ENCODE data around the gene DHH. TPM values are rescaled to one million over a fixed set of nuclear protein-coding genes. Genes with fewer than 3 reads are reported as not detected.

The DHH gene
- total and polyA plus RNA-seq, 5 experiments from 2014 or later: 0.27 to 0.47 TPM; not detected in 3

Other genes starting within 250 kb of the DHH start
- 100 to 1,000 TPM; 159 to 171 TPM for gene DDX23, start 242.6 kb downstream of the DHH start, total RNA-seq
- 10 to 100 TPM; 27.6 to 52.2 (median 33.8) TPM for gene DDX23, start 242.6 kb downstream of the DHH start, polyA plus RNA-seq
- gene RND1, start 228.9 kb downstream of the DHH start, total RNA-seq: 1 to 10 TPM; 3.7 to 3.9 TPM
- 1 to 10 TPM in 2 of 3 donors, under 1 TPM in 1; 0.15 to 2.1 (median 1.3) TPM for gene RND1, start 228.9 kb downstream of the DHH start, polyA plus RNA-seq
- gene FKBP11, start 169.3 kb downstream of the DHH start, total RNA-seq: 10 to 100 TPM; 49.2 to 49.3 TPM
- gene FKBP11, start 169.3 kb downstream of the DHH start, polyA plus RNA-seq: 100 to 1,000 TPM; 127 to 151 (median 131) TPM
- gene ARF3, start 137.3 kb downstream of the DHH start, total RNA-seq: 10 to 100 TPM; 55.3 to 57.3 TPM
- 10 to 100 TPM; 19.5 to 24.4 (median 21.8) TPM for gene ARF3, start 137.3 kb downstream of the DHH start, polyA plus RNA-seq
- gene WNT10B, start 123.1 kb downstream of the DHH start, total RNA-seq: 1 to 10 TPM; 3.0 to 3.3 TPM
- under 1 TPM in 1 of 3 donors, not detected in 2; 0.29 TPM for gene WNT10B, start 123.1 kb downstream of the DHH start, polyA plus RNA-seq
- gene WNT1, start 116.5 kb downstream of the DHH start, total RNA-seq: under 1 TPM; 0.33 to 0.52 TPM
- 1 to 10 TPM in 1 of 3 donors, under 1 TPM in 2; 0.23 to 1.2 (median 0.49) TPM for gene WNT1, start 116.5 kb downstream of the DHH start, polyA plus RNA-seq
- under 1 TPM; 0.14 to 0.18 TPM for gene DDN, start 95.4 kb downstream of the DHH start, total RNA-seq
- gene DDN, start 95.4 kb downstream of the DHH start, polyA plus RNA-seq: not detected
- 10 to 100 TPM; 47.5 to 49.5 TPM for gene PRKAG1, start 76.0 kb downstream of the DHH start, total RNA-seq
- gene PRKAG1, start 76.0 kb downstream of the DHH start, polyA plus RNA-seq: 10 to 100 TPM; 29.2 to 39.5 (median 33.0) TPM
- 100 to 1,000 TPM; 130 to 134 TPM for gene KMT2D, start 34.0 kb downstream of the DHH start, total RNA-seq
- 10 to 100 TPM in 2 of 3 donors, 1 to 10 TPM in 1; 1.5 to 28.5 (median 10.5) TPM for gene KMT2D, start 34.0 kb downstream of the DHH start, polyA plus RNA-seq
- 1 to 10 TPM; 3.6 to 4.3 TPM for gene RHEBL1, start 24.8 kb downstream of the DHH start, total RNA-seq
- gene RHEBL1, start 24.8 kb downstream of the DHH start, polyA plus RNA-seq: 1 to 10 TPM; 3.0 to 3.6 (median 3.4) TPM
- gene LMBR1L, start 16.0 kb upstream of the DHH start, total RNA-seq: 100 to 1,000 TPM; 253 to 270 TPM
- 10 to 100 TPM; 34.0 to 45.8 (median 34.6) TPM for gene LMBR1L, start 16.0 kb upstream of the DHH start, polyA plus RNA-seq
- gene TUBA1B, start 36.6 kb upstream of the DHH start, total RNA-seq: 100 to 1,000 TPM; 157 to 161 TPM
- 100 to 1,000 TPM; 277 to 339 (median 333) TPM for gene TUBA1B, start 36.6 kb upstream of the DHH start, polyA plus RNA-seq
- 10 to 100 TPM; 93.5 to 95.3 TPM for gene TUBA1A, start 94.3 kb upstream of the DHH start, total RNA-seq
- gene TUBA1A, start 94.3 kb upstream of the DHH start, polyA plus RNA-seq: 100 to 1,000 TPM; 139 to 168 (median 147) TPM
- gene TUBA1C, start 170.3 kb upstream of the DHH start, total RNA-seq: 10 to 100 TPM; 22.7 to 23.5 TPM
- 10 to 100 TPM; 17.5 to 25.4 (median 24.3) TPM for gene TUBA1C, start 170.3 kb upstream of the DHH start, polyA plus RNA-seq
- gene PRPH, start 200.3 kb upstream of the DHH start, total RNA-seq: not detected
- not detected for gene PRPH, start 200.3 kb upstream of the DHH start, polyA plus RNA-seq
- 1 to 10 TPM in 1 of 2 experiments, under 1 TPM in 1; 0.62 to 1.7 TPM for gene TROAP, start 228.5 kb upstream of the DHH start, total RNA-seq
- under 1 TPM in 1 of 3 donors, not detected in 2; 0.24 TPM for gene TROAP, start 228.5 kb upstream of the DHH start, polyA plus RNA-seq
- not detected for gene C1QL4, start 242.4 kb upstream of the DHH start, total RNA-seq
- not detected for gene C1QL4, start 242.4 kb upstream of the DHH start, polyA plus RNA-seq